Right renal pelvis (tissue), 4 donors: ENCODE data around the gene DEFB127. TPM values are rescaled to one million over a fixed set of nuclear protein-coding genes. Genes with fewer than 3 reads are reported as not detected.
"Not testable (repeated sequence)": the region's sequence is repeated elsewhere in the genome, so short reads cannot be mapped to it uniquely, and the experiment has no call there.

ENCODE experiments used
- DNase-seq, 4 donors: peaks; one replicate each; pipeline ENCODE4 v3.0.0-alpha.2; 2013; ENCODE audit warnings: low read depth in 4 of 4, low spot score in 3 of 4, missing footprints in 1 of 4
- polyA plus RNA-seq, 4 donors: library from polyadenylated mRNA; unstranded; fragments of 120-200 nt; gene quantifications; one replicate each; pipeline ENCODE4 v1.2.1, GENCODE V29; 2013; ENCODE audit not compliant: insufficient read length in 4 of 4

The DEFB127 gene, protein sequence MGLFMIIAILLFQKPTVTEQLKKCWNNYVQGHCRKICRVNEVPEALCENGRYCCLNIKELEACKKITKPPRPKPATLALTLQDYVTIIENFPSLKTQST
- polyA plus RNA-seq = not detected

- peak in 1 of 4 donors; percentile 2 for DNase-seq
Observed at GRCh38 chr20:157154-157553, at the start of gene DEFB127. TSS of gene DEFB127 (plus strand) at chr20:157454. CDS start at chr20:157545, 91 bp downstream.

GRCh38 chr20:112396-112795 lies 44.9 kb upstream of the DEFB127 start:
- DNase-seq = no peak

- no peak for DNase-seq
Observed at GRCh38 chr20:117518-117917, 39.7 kb upstream of the DEFB127 start.

DNA sequence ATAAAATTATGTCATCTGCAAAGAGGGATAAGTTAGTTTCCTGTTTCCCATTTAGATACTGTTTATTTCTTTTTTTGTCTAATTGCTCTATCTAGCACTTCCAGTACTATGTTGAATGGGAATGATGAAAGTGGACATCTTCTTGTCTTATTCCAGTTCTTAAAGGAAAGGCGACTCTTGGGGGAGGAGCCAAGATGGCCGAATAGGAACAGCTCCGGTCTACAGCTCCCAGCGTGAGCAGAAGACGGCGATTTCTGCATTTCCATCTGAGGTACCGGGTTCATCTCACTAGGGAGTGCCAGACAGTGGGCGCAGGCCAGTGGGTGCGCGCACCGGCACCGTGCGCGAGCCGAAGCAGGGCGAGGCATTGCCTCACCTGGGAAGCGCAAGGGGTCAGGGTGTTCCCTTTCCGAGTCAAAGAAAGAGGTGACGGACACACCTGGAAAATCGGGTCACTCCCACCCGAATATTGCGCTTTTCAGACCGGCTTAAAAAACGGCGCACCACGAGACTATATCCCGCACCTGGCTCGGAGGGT lies 27.4 kb upstream of the DEFB127 start:
- DNase-seq = not testable (repeated sequence)

- DNase-seq = no peak
Observed at GRCh38 chr20:137668-138490, 19.4 kb upstream of the DEFB127 start.

DNA sequence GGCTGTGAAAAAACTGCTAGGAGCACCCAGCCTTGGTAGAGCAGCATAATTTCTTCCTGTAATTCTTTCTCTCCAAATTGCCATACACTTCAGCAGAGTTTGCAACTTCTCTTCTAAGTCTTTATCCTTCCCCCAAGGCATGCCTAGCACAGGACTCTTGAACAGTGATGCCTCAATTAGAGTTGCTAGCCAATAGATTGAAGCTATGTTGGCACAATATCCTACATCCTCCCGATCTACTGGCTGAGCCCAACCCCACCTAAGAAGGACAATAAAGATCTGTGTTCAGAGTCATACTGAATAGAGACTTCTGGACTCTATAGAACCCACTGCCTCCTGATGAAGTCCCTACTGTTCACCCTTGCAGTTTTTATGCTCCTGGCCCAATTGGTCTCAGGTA lies 15.0 kb upstream of the DEFB127 start, which contains the start of gene DEFB126:
DEFB126 (plus strand) TSS at position 301 of the 400 bp plus-strand sequence; CDS start at position 340, 39 bp downstream.
- DNase-seq = no peak

DNA sequence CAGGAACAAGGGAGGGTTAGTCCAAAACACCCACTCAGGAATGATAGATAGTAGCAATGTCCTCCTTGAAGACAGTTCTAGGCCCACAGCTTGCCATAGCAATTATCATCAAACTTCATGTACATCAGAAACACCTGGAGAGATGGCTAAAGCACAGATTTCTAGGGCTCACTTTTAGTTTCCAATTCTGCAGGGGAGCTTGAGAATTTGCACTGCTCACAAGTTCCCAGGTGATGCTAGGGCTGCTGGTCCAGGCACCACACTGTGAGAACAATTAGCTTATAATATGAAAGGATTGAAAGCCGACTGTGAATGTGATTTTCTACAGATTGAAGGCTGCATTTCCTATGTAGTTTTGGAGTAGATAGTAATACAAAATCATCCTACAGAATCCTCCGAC lies 11.4 kb upstream of the DEFB127 start:
- DNase-seq = no peak

- DNase-seq = no peak
Observed at GRCh38 chr20:152131-152530, 5.1 kb upstream of the DEFB127 start.

GRCh38 chr20:164618-165017 lies 7.4 kb downstream of the DEFB127 start:
- no peak for DNase-seq

DNA sequence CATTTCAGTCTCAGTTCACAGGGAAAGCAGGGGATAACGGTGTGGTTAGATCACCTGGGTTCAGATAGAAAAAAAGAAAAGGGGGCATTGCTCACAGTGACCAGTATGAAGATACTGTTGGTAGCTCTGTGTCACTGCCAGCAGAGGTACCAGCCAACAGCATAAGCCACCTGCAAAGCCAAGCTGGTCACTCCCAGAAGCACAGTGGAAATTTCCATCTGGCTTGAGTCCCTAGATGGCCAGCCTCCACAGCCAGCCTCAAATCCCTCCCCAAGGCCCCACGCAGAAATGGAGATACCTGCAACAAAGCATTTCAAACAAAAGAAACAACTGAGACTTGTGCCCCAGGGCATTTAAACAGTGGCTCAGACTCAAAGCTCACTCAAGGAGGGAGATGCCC lies 11.6 kb downstream of the DEFB127 start:
- DNase-seq = no peak

- no peak for DNase-seq
Observed at GRCh38 chr20:184288-184687, 27.0 kb downstream of the DEFB127 start.

- DNase-seq = no peak
Observed at GRCh38 chr20:187733-188132, 30.5 kb downstream of the DEFB127 start.

DNA sequence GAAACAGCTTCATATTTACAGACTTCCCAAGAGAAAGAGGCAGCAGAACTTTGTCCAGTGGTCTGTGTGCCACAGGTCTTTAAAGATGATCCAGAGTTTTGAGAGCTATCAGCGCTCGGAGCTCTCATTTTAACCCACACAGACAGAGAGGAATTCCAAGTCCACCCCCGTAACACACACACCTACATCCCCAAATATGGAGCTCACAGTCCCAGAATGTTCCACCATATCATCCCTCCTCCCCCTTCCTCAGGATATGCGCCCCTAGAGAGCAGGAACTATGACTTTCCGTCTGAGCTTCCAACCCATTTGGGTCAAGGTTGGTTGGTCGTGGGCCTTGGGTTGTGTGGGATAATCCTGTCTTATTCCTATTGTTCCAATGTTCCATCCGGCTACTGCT lies 32.4 kb downstream of the DEFB127 start, which contains the start of gene DEFB128:
DEFB128 (minus strand) TSS at position 101 of the 400 bp plus-strand sequence; CDS start at position 13, 88 bp downstream.
- no peak for DNase-seq

GRCh38 chr20:198225-198624 lies 41.0 kb downstream of the DEFB127 start:
- DNase-seq = no peak

DNA sequence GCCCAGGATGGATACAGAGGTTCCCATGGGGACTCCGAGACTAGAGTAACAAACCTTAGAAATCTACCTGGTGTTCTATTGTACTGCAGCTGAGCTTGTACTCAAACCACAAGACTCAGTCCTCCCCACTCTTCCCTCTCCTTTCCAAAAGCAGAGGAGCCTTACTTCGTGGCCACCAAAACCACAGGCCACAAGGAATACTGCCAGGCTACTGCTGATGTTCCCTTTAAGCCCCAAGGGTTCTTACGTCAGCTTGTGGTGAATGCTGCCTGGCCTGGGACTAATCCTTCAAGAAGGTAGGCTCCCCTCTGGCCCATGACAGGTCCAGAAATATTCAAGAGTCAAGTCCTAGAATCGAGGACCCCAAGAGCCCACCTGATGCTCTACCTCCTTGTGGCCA lies 42.7 kb downstream of the DEFB127 start:
- no peak for DNase-seq

GRCh38 chr20:203630-204029 lies 46.4 kb downstream of the DEFB127 start:
- DNase-seq = not testable (repeated sequence)

Other genes starting within 250 kb of the DEFB127 start
- not detected for gene DEFB125, start 69.8 kb upstream of the DEFB127 start, polyA plus RNA-seq
- gene DEFB126, start 14.9 kb upstream of the DEFB127 start, polyA plus RNA-seq = not detected
- gene DEFB128, start 32.3 kb downstream of the DEFB127 start, polyA plus RNA-seq = not detected
- not detected for gene DEFB129, start 69.8 kb downstream of the DEFB127 start, polyA plus RNA-seq
- under 1 TPM in 2 of 4 donors, not detected in 2; 0.07 to 0.08 TPM for gene DEFB132, start 100.3 kb downstream of the DEFB127 start, polyA plus RNA-seq
- 10 to 100 TPM; 33.1 to 39.6 (median 34.9) TPM for gene C20orf96, start 133.3 kb downstream of the DEFB127 start, polyA plus RNA-seq
- 10 to 100 TPM; 49.6 to 57.3 (median 52.0) TPM for gene ZCCHC3, start 140.1 kb downstream of the DEFB127 start, polyA plus RNA-seq
- 10 to 100 TPM; 30.7 to 37.2 (median 33.7) TPM for gene SOX12, start 168.1 kb downstream of the DEFB127 start, polyA plus RNA-seq
- gene NRSN2, start 189.7 kb downstream of the DEFB127 start, polyA plus RNA-seq = 10 to 100 TPM; 49.3 to 53.5 (median 51.6) TPM
- 1 to 10 TPM; 3.2 to 5.5 (median 4.0) TPM for gene TRIB3, start 223.3 kb downstream of the DEFB127 start, polyA plus RNA-seq